GM12878 (cell line): ENCODE results near the gene FXYD4. TPM values are rescaled to one million over a fixed set of nuclear protein-coding genes. Genes with fewer than 3 reads are reported as not detected.

Experiments used
- ATAC-seq: fragments of 200-7000 bp; cut with Tn5 transposase; 3 replicates; pipeline ENCODE4 v1.9.1; 2020; ENCODE audit warnings: mild to moderate bottlenecking, moderate library complexity
- BruUV-seq: library from RNA; stranded (reverse); fragments of 400-500 nt; replicated peaks from 2 replicates; lab custom pipeline; 2021; lab: Mats Ljungman, UMichigan
- CTCF ChIA-PET: fragments of 300-600 bp; sonication (Branson Sonifier 250); formaldehyde crosslinking; extraction: SDS; loops from one replicate; lab custom pipeline; 2021; ENCODE audit warnings: inconsistent platforms; lab: Yijun Ruan, JAX
- POLR2A ChIA-PET: fragments of 350-600 bp; formaldehyde crosslinking; extraction: SDS; loops from one replicate; lab custom pipeline; 2021; ENCODE audit warnings: inconsistent platforms; lab: Charles Lee
- RAD21 ChIA-PET: fragments of 300-600 bp; sonication (Branson Sonifier 250); formaldehyde crosslinking; loops from one replicate; lab custom pipeline; 2023; ENCODE audit warnings: antibody characterized with exemption; ENCODE audit not compliant: unreplicated experiment; lab: Charles Lee
- SMC1A ChIA-PET: fragments of 300-600 bp; sonication (Branson Sonifier 250); formaldehyde crosslinking; loops from one replicate; lab custom pipeline; 2023; ENCODE audit not compliant: unreplicated experiment, uncharacterized antibody; lab: Charles Lee
- DNase-seq: peaks from one replicate; pipeline ENCODE4 v3.0.0-alpha.2; 2011; ENCODE audit warnings: low read depth, low spot score
- FAIRE-seq: peaks from 3 replicates; lab custom pipeline; 2011; peaks lifted over from hg19 to GRCh38; lab: Jason Lieb, UNC
- H2AFZ ChIP-seq: 2 replicates; pipeline ENCODE4 v1.6.0; 2011; ENCODE audit warnings: low read depth, low read length, control low read depth; ENCODE audit not compliant: control insufficient read depth
- H3K27ac ChIP-seq: 2 replicates; pipeline ENCODE4 v1.5.1; 2011; ENCODE audit warnings: control low read depth; ENCODE audit not compliant: control insufficient read depth, insufficient read depth
- H3K27me3 ChIP-seq, 2 experiments: replicated peaks in 1 of 2; 2 replicates each; pipeline versions ENCODE4 v1.6.0 to v1.6.1; 2011; ENCODE audit warnings: low read length in 1 of 2; ENCODE audit not compliant: control insufficient read depth in 2 of 2, insufficient read depth in 2 of 2
- H3K36me3 ChIP-seq, 2 experiments: 2 replicates each; pipeline ENCODE4 v1.5.1; 2011; ENCODE audit warnings: low read length in 1 of 2; ENCODE audit not compliant: control insufficient read depth in 2 of 2, insufficient read depth in 2 of 2
- H3K4me1 ChIP-seq: 2 replicates; pipeline ENCODE4 v1.6.1; 2011; ENCODE audit warnings: mild to moderate bottlenecking, low read length, moderate library complexity, mixed read lengths; ENCODE audit not compliant: control insufficient read depth, insufficient read depth
- H3K4me2 ChIP-seq: 2 replicates; pipeline ENCODE4 v1.6.0; 2011; ENCODE audit warnings: control low read depth; ENCODE audit not compliant: control insufficient read depth, insufficient read depth
- H3K4me3 ChIP-seq: fragments of 200-600 bp; sonication (generic); 2 replicates; pipeline ENCODE4 v1.5.1; 2016
- H3K79me2 ChIP-seq: 2 replicates; pipeline ENCODE4 v1.6.0; 2011; ENCODE audit warnings: low read length; ENCODE audit not compliant: control insufficient read depth, insufficient read depth
- H3K9ac ChIP-seq: 2 replicates; pipeline ENCODE4 v1.8.0; 2011; ENCODE audit warnings: low read length, control low read depth, mixed read lengths; ENCODE audit not compliant: control insufficient read depth, insufficient read depth
- H3K9me3 ChIP-seq: replicated peaks from 3 replicates; pipeline ENCODE4 v1.5.1; 2011; ENCODE audit warnings: mild to moderate bottlenecking, low read length; ENCODE audit not compliant: control insufficient read depth, insufficient read depth
- H4K20me1 ChIP-seq: 2 replicates; pipeline ENCODE4 v1.6.0; 2011; ENCODE audit not compliant: control insufficient read depth, insufficient read depth
- CTCF ChIP-seq, 3 experiments: IDR thresholded peaks in 2 of 3; conservative IDR thresholded peaks in 1 of 3; 2 replicates each; pipeline ENCODE4 v1.5.1; 2011; ENCODE audit warnings: low read depth in 3 of 3, low read length in 3 of 3, mild to moderate bottlenecking in 3 of 3, control low read depth in 2 of 3, moderate library complexity in 2 of 3, inconsistent platforms in 1 of 3, mixed read lengths in 1 of 3; ENCODE audit not compliant: control insufficient read depth in 2 of 3, insufficient read depth in 1 of 3; ENCODE audit errors: extremely low read depth in 1 of 3
- RB1 ChIP-seq: fragments of 450-650 bp; formaldehyde crosslinking; IDR thresholded peaks from 2 replicates; pipeline ENCODE4 v1.6.1; 2017; ENCODE audit warnings: mild to moderate bottlenecking, borderline replicate concordance
- WGBS: methylation state at CpG from one replicate; pipeline ENCODE4 v1.1.6; 2016; ENCODE audit warnings: low lambda C conversion rate; ENCODE audit not compliant: insufficient replicate concordance, insufficient coverage; ENCODE audit errors: missing lambda C conversion rate; 5-methylcytosine and 5-hydroxymethylcytosine counted together
- in situ Hi-C: fragments of 300-500 bp; cut with MboI; formaldehyde crosslinking; loops from 9 replicates; pipeline ENCODE4 v1.14.3; 2018; ENCODE audit warnings: mixed read lengths
- intact Hi-C: fragments of 100-400 bp; cut with micrococcal nuclease; formaldehyde crosslinking; loops from one replicate; pipeline ENCODE4 v1.14.2; 2022; ENCODE audit not compliant: unreplicated experiment
- polyA plus RNA-seq, 11 experiments: library from polyadenylated mRNA; depleted of rRNA in 4 of 11; unstranded in 6 of 11; stranded (reverse) in 5 of 11; fragments of >200 nt; fragmentation: Nextera tagmentation in 4 of 11; fragmentation: Illumina TruSeq in 1 of 11; extraction: Ambion mirVana in 4 of 11; extraction: Trizol in 1 of 11; gene quantifications; 1 replicate in 1 of 11; 2 replicates in 10 of 11; pipeline versions ENCODE4 v1.2.1 to v1.2.3, GENCODE V29; 2011 to 2016; ENCODE audit warnings: inconsistent platforms in 2 of 11, missing spikeins in 2 of 11, low read depth in 1 of 11
- total RNA-seq, 4 experiments: library from RNA; depleted of rRNA in 3 of 4; stranded (reverse); fragments of >200 nt in 3 of 4; fragmentation: Illumina TruSeq in 1 of 4; extraction: Trizol in 1 of 4; gene quantifications; 2 replicates each; pipeline versions ENCODE4 v1.2.1 to v1.2.3, GENCODE V29; 2013 to 2021

FXYD4 gene
- total and polyA plus RNA-seq, 10 of the 15 experiments (the other 5 are each of a cell fraction or from before 2014, with no cell fraction given): not detected

GRCh38 chr10:43380610-43381222 is 9.3 kb downstream of the FXYD4 start:
- Histone ChIP-seq H3K27me3 (no peaks in the 10 kb centered on the region), H3K79me2 (no peaks in the 10 kb centered on the region), H3K36me3 (peaks cover 0 to 4% of the 10 kb centered on the region in 2 experiments; a peak in 3 of 4 replicates), H3K27ac (no peak overlapping the region), H3K9ac (no peak overlapping the region), H4K20me1 (no peaks in the 10 kb centered on the region), H3K4me1 (no peaks in the 10 kb centered on the region), H2AFZ (no peak overlapping the region), H3K4me3 (no peak overlapping the region), H3K4me2 (no peak overlapping the region), H3K9me3 (no peaks in the 10 kb centered on the region)
- WGBS: 55% methylated on average over 5 of the region's 5 CpGs
- TF ChIP-seq CTCF (IDR thresholded peaks at IDR 0.05 in 2 of 3, conservative IDR thresholded peaks at IDR 0.05 in 1 of 3; ENCODE audit: control insufficient read depth in 2 of 3, extremely low read depth in 1 of 3, insufficient read depth in 1 of 3, low read depth in 3 of 3, low read length in 3 of 3) (peak in 2 of 3 experiments; percentile 12 to 16; a peak in 1 of 6 replicates), RB1 (no peak)
- DNase-seq (no peak), FAIRE-seq (peak; percentile 73), ATAC-seq (peak; percentile 53)
- SMC1A ChIA-PET: no interaction called here
- BruUV-seq: no TSS peak
- CTCF ChIA-PET: no interaction called here
- POLR2A ChIA-PET: interaction anchor here (0.5 to 0.9 kb wide), 2 partner anchors 32 to 38 kb away, joined by 3 to 4 read pairs; no protein-coding TSS in a partner anchor
- RAD21 ChIA-PET: no interaction called here
- in situ Hi-C loops (loop anchor here (25.0 kb wide), 2 partner anchors 93 to 593 kb away; partner anchors contain the start of gene BMS1), intact Hi-C loops (no loop called here)
